ENCODE data around the gene TMPRSS4. TPM values are rescaled to one million over a fixed set of nuclear protein-coding genes. Genes with fewer than 3 reads are reported as not detected.
A peak's percentile ranks its signal among the peaks of the same experiment; 100 is the strongest.

TMPRSS4 gene
- total and polyA plus RNA-seq, 2 of the 13 experiments (the other 11 are each of a cell fraction or from before 2014, with no cell fraction given), result 0.32 TPM; not detected in 1

- TF ChIP-seq ATAD3A (CRISPR knock-in tag; IDR thresholded peaks at IDR 0.05), result no peak
- TF ChIP-seq KAT2B (IDR thresholded peaks at IDR 0.05; ENCODE audit: borderline replicate concordance, low read depth, low read length), result no peak
- TF ChIP-seq TFDP1 (CRISPR knock-in tag; IDR thresholded peaks at IDR 0.05; ENCODE audit: borderline replicate concordance), result no peak
- TF ChIP-seq ZKSCAN5 (CRISPR knock-in tag; IDR thresholded peaks at IDR 0.05), result no peak
- TF ChIP-seq USF2 (IDR thresholded peaks at IDR 0.05; ENCODE audit: low read depth, low read length), result no peak
- no peak for TF ChIP-seq USF2 (CRISPR knock-in tag; IDR thresholded peaks at IDR 0.05; ENCODE audit: borderline replicate concordance)
- no peak for TF ChIP-seq ATF1 (CRISPR knock-in tag; IDR thresholded peaks at IDR 0.05)
- peak; percentile 75 for TF ChIP-seq SAP130 (CRISPR knock-in tag; IDR thresholded peaks at IDR 0.05; ENCODE audit: low read depth)
- TF ChIP-seq PHF8 (CRISPR knock-in tag; IDR thresholded peaks at IDR 0.05), result no peak
- TF ChIP-seq HNF4A (CRISPR knock-in tag; IDR thresholded peaks at IDR 0.05), result peak; percentile 93
- TF ChIP-seq SSRP1 (CRISPR knock-in tag; IDR thresholded peaks at IDR 0.05), result no peak; the same call in 1 of the 2 replicates
- TF ChIP-seq ELF1 (CRISPR knock-in tag; IDR thresholded peaks at IDR 0.05), result no peak
- peak; percentile 93 for TF ChIP-seq NR2F6 (IDR thresholded peaks at IDR 0.05)
- peak; percentile 94 for TF ChIP-seq NR2F6 (CRISPR knock-in tag; IDR thresholded peaks at IDR 0.05)
- TF ChIP-seq ZBED4 (CRISPR knock-in tag; IDR thresholded peaks at IDR 0.05; ENCODE audit: borderline replicate concordance), result no peak
- TF ChIP-seq TBP (CRISPR knock-in tag; IDR thresholded peaks at IDR 0.05), result no peak
- no peak for TF ChIP-seq ZBTB25 (CRISPR knock-in tag; IDR thresholded peaks at IDR 0.05)
- no peak for TF ChIP-seq YY1 (IDR thresholded peaks at IDR 0.05; ENCODE audit: insufficient read depth, insufficient replicate concordance, low read depth, low read length)
- TF ChIP-seq MLXIP (CRISPR knock-in tag; IDR thresholded peaks at IDR 0.05; ENCODE audit: borderline replicate concordance), result peak; percentile 93
- TF ChIP-seq CENPT (CRISPR knock-in tag; IDR thresholded peaks at IDR 0.05; ENCODE audit: low read depth), result no peak
- TF ChIP-seq ZFP62 (CRISPR knock-in tag; IDR thresholded peaks at IDR 0.05), result no peak
- TF ChIP-seq ZNF841 (CRISPR knock-in tag; IDR thresholded peaks at IDR 0.05; ENCODE audit: borderline replicate concordance), result no peak
Measured at GRCh38 chr11:118095967-118096367, 19.1 kb downstream of the TMPRSS4 start (continued).

Measured in HepG2 (cell line).